CD8-positive, alpha-beta memory T cell (primary cell): ENCODE results near the gene PCDH9. TPM values are rescaled to one million over a fixed set of nuclear protein-coding genes. Genes with fewer than 3 reads are reported as not detected.

Experiments
- CTCF ChIA-PET: fragments of 350-600 bp; sonication (Branson Sonifier 250); formaldehyde crosslinking; loops from one replicate; lab custom pipeline; 2021; ENCODE audit warnings: antibody characterized with exemption; lab: Charles Lee
- POLR2A ChIA-PET: fragments of 350-600 bp; sonication (Branson Sonifier 250); formaldehyde crosslinking; loops from one replicate; lab custom pipeline; 2021; ENCODE audit warnings: antibody characterized with exemption; lab: Charles Lee
- DNase-seq, 5 donors: peaks; one replicate each; pipeline versions ENCODE4 v3.0.0 to v3.0.0-alpha.2; 2020 to 2022; ENCODE audit warnings: mixed read lengths in 1 of 5
- H3K27ac ChIP-seq: one replicate; pipeline ENCODE4 v1.7.0; 2013; ENCODE audit warnings: low read depth, mild to moderate bottlenecking, low read length, moderate library complexity
- H3K27me3 ChIP-seq: 2 replicates; pipeline ENCODE4 v1.7.0; 2013; ENCODE audit warnings: low read length, mild to moderate bottlenecking; ENCODE audit not compliant: insufficient read depth, poor library complexity, severe bottlenecking
- H3K36me3 ChIP-seq: 2 replicates; pipeline ENCODE4 v1.7.0; 2013; ENCODE audit warnings: mild to moderate bottlenecking, low read length, moderate library complexity; ENCODE audit not compliant: insufficient read depth
- H3K4me1 ChIP-seq: 2 replicates; pipeline ENCODE4 v1.7.0; 2013; ENCODE audit warnings: mild to moderate bottlenecking, low read length, moderate library complexity; ENCODE audit not compliant: insufficient read depth
- H3K4me3 ChIP-seq: 2 replicates; pipeline ENCODE4 v1.7.0; 2013; ENCODE audit warnings: mild to moderate bottlenecking, low read length
- H3K9me3 ChIP-seq: 2 replicates; pipeline ENCODE4 v1.7.0; 2013; ENCODE audit warnings: mild to moderate bottlenecking, low read length
- H3K27ac Mint-ChIP-seq, 8 donors: one replicate each; pipeline ENCODE4 v1.8.0; 2020 to 2021; ENCODE audit warnings: mixed read lengths in 8 of 8, mild to moderate bottlenecking in 6 of 8, inconsistent platforms in 3 of 8, moderate library complexity in 3 of 8
- H3K27me3 Mint-ChIP-seq, 2 donors: one replicate each; pipeline ENCODE4 v1.8.0; 2020 to 2021; ENCODE audit warnings: mixed read lengths in 2 of 2, mild to moderate bottlenecking in 1 of 2, moderate library complexity in 1 of 2
- H3K36me3 Mint-ChIP-seq, 3 donors: one replicate each; pipeline ENCODE4 v1.8.0; 2020 to 2021; ENCODE audit warnings: mixed read lengths in 3 of 3, inconsistent platforms in 1 of 3, mild to moderate bottlenecking in 1 of 3
- H3K4me1 Mint-ChIP-seq, 3 donors: one replicate each; pipeline ENCODE4 v1.8.0; 2020 to 2021; ENCODE audit warnings: mixed read lengths in 3 of 3, inconsistent platforms in 1 of 3, mild to moderate bottlenecking in 1 of 3
- H3K4me3 Mint-ChIP-seq, 7 donors: one replicate each; pipeline ENCODE4 v1.8.0; 2020 to 2021; ENCODE audit warnings: mixed read lengths in 7 of 7, mild to moderate bottlenecking in 6 of 7, moderate library complexity in 4 of 7, inconsistent platforms in 2 of 7
- H3K9me3 Mint-ChIP-seq, 5 donors: one replicate each; pipeline ENCODE4 v1.8.0; 2020 to 2022; ENCODE audit warnings: mixed read lengths in 5 of 5, mild to moderate bottlenecking in 3 of 5, moderate library complexity in 2 of 5, inconsistent platforms in 1 of 5
- polyA plus RNA-seq: library from polyadenylated mRNA; unstranded; fragments of 300-500 nt; fragmentation: Illumina TruSeq; gene quantifications from one replicate; pipeline ENCODE4 v1.2.3, GENCODE V29; 2021
- total RNA-seq, 2 experiments: library from RNA; stranded (reverse); gene quantifications; one replicate each; pipeline ENCODE4 v1.2.3, GENCODE V29; 2021

PCDH9 gene
- total and polyA plus RNA-seq, 3 experiments from 2014 or later, result 0.09 to 0.21 (median 0.16) TPM

DNA sequence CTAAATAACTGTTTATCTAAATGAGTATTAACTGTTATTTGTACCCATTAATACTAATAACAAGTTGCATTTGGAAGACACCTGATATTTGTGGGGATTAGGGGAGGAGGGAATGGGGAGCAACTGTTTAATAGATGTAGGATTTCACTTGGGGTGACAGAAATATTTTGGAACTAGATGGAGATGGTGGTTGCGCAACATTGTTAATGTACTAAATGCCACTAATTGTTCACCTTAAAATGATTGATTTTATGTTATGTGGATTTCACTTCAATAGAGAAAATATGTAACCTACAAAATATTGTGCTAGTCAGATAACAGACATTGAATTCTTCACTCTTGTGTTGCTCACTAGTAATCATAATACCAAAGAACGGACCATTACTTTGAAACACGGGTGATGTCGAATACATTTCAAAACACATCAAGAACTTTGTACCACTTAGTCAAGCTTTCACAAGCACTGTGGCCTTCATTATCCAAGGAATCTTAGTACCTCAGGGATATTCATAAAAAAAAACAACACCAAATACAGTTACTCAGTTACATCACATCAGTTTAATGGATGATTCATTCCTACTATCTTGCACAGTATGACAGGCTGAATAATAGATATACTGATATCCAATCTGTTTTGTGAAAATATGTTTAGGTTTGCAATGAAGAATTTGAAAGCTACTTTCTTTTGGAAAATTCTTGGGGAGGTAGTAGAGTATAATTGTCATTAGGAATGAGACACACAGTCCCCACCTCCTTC lies 721.8 kb downstream of the PCDH9 start:
- H3K4me3 Mint-ChIP-seq, result no peak overlapping the region
- CTCF ChIA-PET, result no interaction called here
- H3K36me3 Mint-ChIP-seq, result no peaks in the 10 kb centered on the region
- Histone ChIP-seq H3K27ac (no peak overlapping the region), H3K4me3 (no peak overlapping the region), H3K27me3 (no peaks in the 10 kb centered on the region), H3K4me1 (no peaks in the 10 kb centered on the region), H3K9me3 (no peaks in the 10 kb centered on the region), H3K36me3 (no peaks in the 10 kb centered on the region)
- no peak overlapping the region for H3K27ac Mint-ChIP-seq
- peaks cover 0 to 34% (median 6%) of the 10 kb centered on the region in 5 donors for H3K9me3 Mint-ChIP-seq
- no peak for DNase-seq
- no peaks in the 10 kb centered on the region for H3K4me1 Mint-ChIP-seq
- H3K27me3 Mint-ChIP-seq, result no peaks in the 10 kb centered on the region
- POLR2A ChIA-PET, result no interaction called here

DNA sequence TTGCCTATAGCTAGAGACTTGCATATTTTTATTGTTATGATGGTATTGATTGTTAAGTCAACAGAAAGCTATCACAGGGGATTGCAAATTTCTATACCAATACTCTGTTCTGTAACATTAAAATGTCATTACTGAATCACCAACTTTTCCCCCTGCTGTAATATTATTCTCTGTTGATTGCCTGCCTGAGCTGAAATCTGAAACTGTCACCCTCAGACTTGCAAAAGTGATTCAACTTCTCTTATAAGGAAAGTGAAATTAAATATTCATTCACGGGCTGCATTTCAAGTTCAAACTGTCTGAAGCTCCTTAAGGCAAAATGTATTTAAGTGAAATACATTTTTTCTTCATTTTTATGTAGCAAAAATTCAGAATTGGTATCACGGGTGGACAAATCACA lies 723.2 kb downstream of the PCDH9 start:
- DNase-seq, result no peak
- Histone ChIP-seq H3K4me1 (no peaks in the 10 kb centered on the region), H3K4me3 (no peak overlapping the region), H3K36me3 (no peaks in the 10 kb centered on the region), H3K9me3 (no peaks in the 10 kb centered on the region), H3K27me3 (no peaks in the 10 kb centered on the region), H3K27ac (no peak overlapping the region)
- Mint-ChIP-seq H3K27ac (no peak overlapping the region), H3K36me3 (no peaks in the 10 kb centered on the region), H3K27me3 (no peaks in the 10 kb centered on the region), H3K4me3 (no peak overlapping the region), H3K4me1 (no peaks in the 10 kb centered on the region), H3K9me3 (peaks cover 0 to 32% (median 4%) of the 10 kb centered on the region in 5 donors)
- ChIA-PET CTCF (no interaction called here), POLR2A (no interaction called here)

DNA sequence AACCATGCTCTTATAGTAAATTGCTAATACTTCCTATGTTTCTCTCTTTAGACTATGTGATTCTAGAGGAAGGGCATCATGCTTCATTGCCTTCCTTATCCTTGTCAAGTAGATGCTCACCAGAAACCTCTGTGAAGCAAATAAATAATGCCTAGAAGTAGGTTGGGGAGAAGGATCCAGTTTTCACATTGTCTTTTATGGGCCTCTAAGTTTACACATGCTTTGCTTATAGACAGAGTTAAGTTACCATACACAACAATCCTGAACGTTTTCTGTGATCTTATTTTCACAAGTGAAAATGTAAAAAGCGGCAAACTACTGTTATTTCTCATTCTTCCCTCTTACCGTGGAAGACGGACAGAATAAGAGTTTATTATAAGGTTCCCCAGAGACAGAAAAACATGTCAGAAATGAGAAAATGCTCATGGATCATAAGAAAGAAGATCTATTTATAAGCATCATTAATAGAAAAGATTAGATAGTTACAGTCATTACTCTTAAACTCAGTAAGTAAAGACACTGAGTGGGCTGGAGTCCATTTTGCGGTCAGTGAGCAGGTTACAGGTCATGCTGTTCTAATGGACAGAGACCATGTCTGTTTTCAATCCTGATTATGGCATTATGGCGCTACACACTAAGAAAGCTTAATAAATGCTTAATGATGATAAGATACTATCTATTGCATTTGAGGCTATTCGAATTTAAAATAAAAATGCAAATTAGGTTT lies 723.9 kb downstream of the PCDH9 start:
- CTCF ChIA-PET, result no interaction called here

DNA sequence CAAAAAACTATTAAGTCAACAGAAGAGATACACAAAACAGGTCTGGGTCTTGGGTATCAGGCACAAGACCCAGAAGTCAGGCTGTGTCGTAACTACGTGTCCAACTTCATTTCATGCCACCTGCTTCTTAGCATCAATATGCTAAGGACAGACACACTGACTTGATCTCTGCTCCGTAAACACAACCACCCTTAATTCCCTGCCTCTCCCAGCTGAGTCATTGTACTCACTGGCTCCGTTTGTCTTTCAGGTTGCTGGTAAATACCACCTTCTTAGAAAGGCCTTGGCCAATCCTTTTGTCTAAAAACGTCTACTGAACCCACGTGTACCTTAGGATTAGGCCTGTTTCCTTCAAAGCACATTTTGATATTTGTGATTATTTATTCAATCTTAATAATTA lies 726.2 kb downstream of the PCDH9 start:
- H3K9me3 ChIP-seq, result no peaks in the 10 kb centered on the region
- Mint-ChIP-seq H3K4me1 (no peaks in the 10 kb centered on the region), H3K27ac (no peak overlapping the region), H3K9me3 (peaks cover 0 to 26% (median 7%) of the 10 kb centered on the region in 5 donors), H3K4me3 (no peak overlapping the region), H3K27me3 (no peaks in the 10 kb centered on the region), H3K36me3 (no peaks in the 10 kb centered on the region)
- H3K27me3 ChIP-seq, result no peaks in the 10 kb centered on the region
- H3K4me1 ChIP-seq, result no peaks in the 10 kb centered on the region
- H3K4me3 ChIP-seq, result no peak overlapping the region
- CTCF ChIA-PET, result no interaction called here
- no peak overlapping the region for H3K27ac ChIP-seq
- POLR2A ChIA-PET, result no interaction called here
- no peaks in the 10 kb centered on the region for H3K36me3 ChIP-seq
- DNase-seq, result no peak

More for the DNA sequence above, 723.9 kb downstream of the PCDH9 start:
- peaks cover 0 to 35% (median 7%) of the 10 kb centered on the region in 5 donors for H3K9me3 Mint-ChIP-seq
- H3K4me1 ChIP-seq, result no peaks in the 10 kb centered on the region
- POLR2A ChIA-PET, result no interaction called here
- no peaks in the 10 kb centered on the region for H3K36me3 ChIP-seq
- no peak for DNase-seq
- no peak overlapping the region for H3K27ac Mint-ChIP-seq
- H3K4me1 Mint-ChIP-seq, result no peaks in the 10 kb centered on the region
- H3K4me3 ChIP-seq, result no peak overlapping the region
- H3K36me3 Mint-ChIP-seq, result no peaks in the 10 kb centered on the region
- no peaks in the 10 kb centered on the region for H3K27me3 Mint-ChIP-seq
- H3K9me3 ChIP-seq, result no peaks in the 10 kb centered on the region
- H3K27me3 ChIP-seq, result no peaks in the 10 kb centered on the region
- no peak overlapping the region for H3K27ac ChIP-seq
- no peak overlapping the region for H3K4me3 Mint-ChIP-seq

DNA sequence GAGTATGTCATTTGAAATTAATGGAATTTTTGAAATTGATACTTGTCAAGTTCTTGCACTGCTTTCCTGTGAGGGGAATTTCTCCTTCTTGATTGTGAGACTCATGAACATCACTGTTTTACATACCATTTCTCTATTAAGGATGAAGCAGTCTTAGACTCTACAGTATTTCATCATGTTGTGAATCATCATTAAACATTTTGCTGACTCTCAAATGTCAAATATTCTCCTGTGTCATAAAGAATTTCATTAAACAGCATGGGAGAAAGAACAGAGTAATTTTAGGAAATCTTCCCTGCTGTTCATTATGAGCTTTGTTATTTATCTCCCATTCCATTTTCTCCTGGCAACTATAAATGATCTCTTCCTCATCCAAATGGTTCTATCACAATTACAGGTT lies 729.0 kb downstream of the PCDH9 start:
- no peak for DNase-seq
- Mint-ChIP-seq H3K36me3 (no peaks in the 10 kb centered on the region), H3K9me3 (peaks cover 1 to 17% (median 6%) of the 10 kb centered on the region in 5 donors), H3K27ac (no peak overlapping the region), H3K4me1 (no peaks in the 10 kb centered on the region), H3K27me3 (no peaks in the 10 kb centered on the region), H3K4me3 (no peak overlapping the region)
- Histone ChIP-seq H3K9me3 (no peaks in the 10 kb centered on the region), H3K4me3 (no peak overlapping the region), H3K4me1 (no peaks in the 10 kb centered on the region), H3K27me3 (no peaks in the 10 kb centered on the region), H3K27ac (no peak overlapping the region), H3K36me3 (no peaks in the 10 kb centered on the region)
- ChIA-PET POLR2A (no interaction called here), CTCF (no interaction called here)

DNA sequence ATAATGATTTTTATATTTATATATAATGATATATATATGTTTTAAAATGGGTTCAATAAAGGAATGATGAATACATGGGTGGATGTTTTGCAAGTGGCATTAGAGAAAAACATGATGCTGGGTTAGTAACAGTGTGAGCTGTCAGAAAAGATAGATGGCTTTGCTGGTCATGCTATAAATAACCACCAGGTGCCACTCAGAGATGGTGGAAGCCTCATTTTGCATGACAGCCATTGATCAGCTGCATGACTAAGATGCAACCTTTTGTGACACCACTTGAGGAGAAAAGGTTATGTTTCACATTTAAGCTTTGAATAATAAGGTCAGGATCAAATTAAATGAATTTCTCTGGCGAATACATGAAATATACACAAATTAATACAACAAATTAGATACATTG lies 737.7 kb downstream of the PCDH9 start:
- H3K4me3 Mint-ChIP-seq, result no peak overlapping the region
- H3K27ac ChIP-seq, result no peak overlapping the region
- DNase-seq, result no peak

DNA sequence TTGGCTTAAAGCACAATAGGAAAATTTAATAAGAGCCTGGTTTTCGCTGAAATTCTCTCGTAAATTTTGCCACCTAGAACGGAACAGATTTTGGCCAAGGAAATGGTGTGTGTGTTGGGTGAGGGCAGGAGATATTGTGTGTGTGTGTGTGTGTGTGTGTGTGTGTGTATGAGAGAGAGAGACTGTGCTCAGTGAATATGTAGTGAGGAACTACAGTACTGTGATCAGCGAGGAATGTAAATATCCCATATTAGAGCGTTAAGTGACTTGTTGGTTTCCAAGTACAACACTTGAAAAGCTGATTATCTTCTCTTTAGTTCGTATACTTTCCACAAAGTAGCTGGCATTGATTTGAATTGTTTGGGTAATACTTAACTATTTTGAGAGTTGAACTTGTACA lies 738.9 kb downstream of the PCDH9 start:
- Histone ChIP-seq H3K27me3 (no peaks in the 10 kb centered on the region), H3K36me3 (no peaks in the 10 kb centered on the region), H3K27ac (no peak overlapping the region), H3K4me1 (no peaks in the 10 kb centered on the region), H3K4me3 (no peak overlapping the region), H3K9me3 (no peaks in the 10 kb centered on the region)
- no peaks in the 10 kb centered on the region for H3K4me1 Mint-ChIP-seq
- no peaks in the 10 kb centered on the region for H3K27me3 Mint-ChIP-seq
- H3K9me3 Mint-ChIP-seq, result peaks cover 0 to 14% (median 11%) of the 10 kb centered on the region in 5 donors
- no peak for DNase-seq
- no peak overlapping the region for H3K4me3 Mint-ChIP-seq
- H3K36me3 Mint-ChIP-seq, result no peaks in the 10 kb centered on the region
- ChIA-PET POLR2A (no interaction called here), CTCF (no interaction called here)
- H3K27ac Mint-ChIP-seq, result no peak overlapping the region

More for the DNA sequence above, 737.7 kb downstream of the PCDH9 start:
- ChIA-PET POLR2A (no interaction called here), CTCF (no interaction called here)
- no peaks in the 10 kb centered on the region for H3K27me3 Mint-ChIP-seq
- no peak overlapping the region for H3K27ac Mint-ChIP-seq
- H3K4me1 Mint-ChIP-seq, result no peaks in the 10 kb centered on the region
- H3K4me3 ChIP-seq, result no peak overlapping the region
- no peaks in the 10 kb centered on the region for H3K4me1 ChIP-seq
- peaks cover 3 to 14% (median 11%) of the 10 kb centered on the region in 5 donors for H3K9me3 Mint-ChIP-seq
- no peaks in the 10 kb centered on the region for H3K36me3 Mint-ChIP-seq
- H3K9me3 ChIP-seq, result no peaks in the 10 kb centered on the region
- H3K36me3 ChIP-seq, result no peaks in the 10 kb centered on the region
- no peaks in the 10 kb centered on the region for H3K27me3 ChIP-seq

DNA sequence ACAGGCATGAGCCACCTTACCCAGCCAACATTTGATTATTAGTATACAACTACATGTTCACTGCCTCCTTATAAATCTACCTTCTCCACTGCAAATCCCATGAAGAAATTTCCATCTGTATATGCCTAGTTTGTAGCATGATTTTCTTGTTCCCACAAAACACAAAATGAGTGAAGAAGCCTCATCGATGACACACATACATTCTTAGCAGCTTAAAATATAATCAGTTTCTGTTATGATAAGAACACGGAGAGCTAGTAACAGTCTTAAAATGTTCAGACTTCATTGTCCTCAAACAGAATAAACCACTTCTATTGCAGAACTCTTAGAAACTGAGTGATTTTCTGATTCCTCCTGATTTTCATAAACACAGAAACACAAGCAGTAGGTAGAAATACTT lies 740.5 kb downstream of the PCDH9 start:
- no peak overlapping the region for H3K27ac ChIP-seq
- ChIA-PET CTCF (no interaction called here), POLR2A (no interaction called here)
- H3K27ac Mint-ChIP-seq, result no peak overlapping the region
- H3K27me3 Mint-ChIP-seq, result no peaks in the 10 kb centered on the region
- peaks cover 2 to 14% (median 8%) of the 10 kb centered on the region in 5 donors for H3K9me3 Mint-ChIP-seq
- no peak overlapping the region for H3K4me3 Mint-ChIP-seq
- DNase-seq, result no peak
- no peaks in the 10 kb centered on the region for H3K4me1 ChIP-seq
- no peaks in the 10 kb centered on the region for H3K4me1 Mint-ChIP-seq
- H3K4me3 ChIP-seq, result no peak overlapping the region
- no peaks in the 10 kb centered on the region for H3K36me3 Mint-ChIP-seq
- no peaks in the 10 kb centered on the region for H3K27me3 ChIP-seq
- H3K36me3 ChIP-seq, result no peaks in the 10 kb centered on the region
- H3K9me3 ChIP-seq, result no peaks in the 10 kb centered on the region
